GM12865 (cell line): ENCODE data around the gene TNS3.

Experiments used
- DNase-seq: peaks from one replicate; pipeline ENCODE4 v3.0.0; 2010; ENCODE audit warnings: low read depth
- H3K4me3 ChIP-seq: 2 replicates; pipeline ENCODE4 v1.5.1; 2011; ENCODE audit warnings: mild to moderate bottlenecking, low read depth, low read length, control low read depth
- CTCF ChIP-seq: IDR thresholded peaks from 2 replicates; pipeline ENCODE4 v1.5.1; 2011; ENCODE audit warnings: low read length, control low read depth, low read depth, inconsistent platforms; ENCODE audit not compliant: insufficient read depth; ENCODE audit errors: missing control alignments

Gene TNS3

GRCh38 chr7:47573758-47574481 is 8.0 kb downstream of the TNS3 start:
- DNase-seq, result no peak
- H3K4me3 ChIP-seq, result no peak overlapping the region

GRCh38 chr7:47572939-47573757 is 8.8 kb downstream of the TNS3 start:
- no peak for DNase-seq
- H3K4me3 ChIP-seq, result no peak overlapping the region
- TF ChIP-seq CTCF, result no peak

More at GRCh38 chr7:47573758-47574481, 8.0 kb downstream of the TNS3 start:
- TF ChIP-seq CTCF, result no peak

GRCh38 chr7:47572094-47572445 is 9.8 kb downstream of the TNS3 start:
- no peak overlapping the region for H3K4me3 ChIP-seq
- no peak for DNase-seq

GRCh38 chr7:47571331-47572093 is 10.4 kb downstream of the TNS3 start:
- TF ChIP-seq CTCF, result no peak
- H3K4me3 ChIP-seq, result no peak overlapping the region
- DNase-seq, result no peak

More at GRCh38 chr7:47572094-47572445, 9.8 kb downstream of the TNS3 start:
- TF ChIP-seq CTCF, result no peak

GRCh38 chr7:47570649-47571050 is 11.3 kb downstream of the TNS3 start:
- no peak for TF ChIP-seq CTCF
- H3K4me3 ChIP-seq, result no peak overlapping the region
- DNase-seq, result no peak

GRCh38 chr7:47568547-47568946 is 13.4 kb downstream of the TNS3 start:
- no peak for TF ChIP-seq CTCF
- DNase-seq, result no peak
- no peak overlapping the region for H3K4me3 ChIP-seq
